ENCODE data around the gene MCM5.
A peak's percentile ranks its signal among the peaks of the same experiment; 100 is the strongest.
"Not testable (repeated sequence)": the region's sequence is repeated elsewhere in the genome, so short reads cannot be mapped to it uniquely, and the experiment has no call there.

Gene MCM5

GRCh38 chr22:35394810-35395563, 5.0 kb upstream of the MCM5 start:
- TF ChIP-seq CTCF (IDR thresholded peaks at IDR 0.05; ENCODE audit: borderline replicate concordance, insufficient read depth, low read depth, low read length) = no peak
- no peak overlapping the region for H3K4me3 ChIP-seq (ENCODE audit: low read depth, low read length)

- not testable (repeated sequence) for H3K4me3 ChIP-seq (ENCODE audit: low read depth, low read length)
These were observed 3.3 kb upstream of the MCM5 start for GRCh38 chr22:35396622-35397021.

GRCh38 chr22:35397095-35397904, 2.6 kb upstream of the MCM5 start:
- H3K4me3 ChIP-seq (ENCODE audit: low read depth, low read length) = no peak overlapping the region

GRCh38 chr22:35398591-35398973, 1.4 kb upstream of the MCM5 start:
- no peak overlapping the region for H3K4me3 ChIP-seq (ENCODE audit: low read depth, low read length)
- no peak for TF ChIP-seq CTCF (IDR thresholded peaks at IDR 0.05; ENCODE audit: borderline replicate concordance, insufficient read depth, low read depth, low read length)

More at GRCh38 chr22:35397095-35397904, 2.6 kb upstream of the MCM5 start:
- TF ChIP-seq CTCF (IDR thresholded peaks at IDR 0.05; ENCODE audit: borderline replicate concordance, insufficient read depth, low read depth, low read length) = no peak

GRCh38 chr22:35399114-35399677, 744 bp upstream of the MCM5 start:
- H3K4me3 ChIP-seq (ENCODE audit: low read depth, low read length) = peak overlapping the region; percentile 70
- TF ChIP-seq CTCF (IDR thresholded peaks at IDR 0.05; ENCODE audit: borderline replicate concordance, insufficient read depth, low read depth, low read length) = no peak

- no peak for TF ChIP-seq CTCF (IDR thresholded peaks at IDR 0.05; ENCODE audit: borderline replicate concordance, insufficient read depth, low read depth, low read length)
- H3K4me3 ChIP-seq (ENCODE audit: low read depth, low read length) = peak overlapping the region; percentile 98
These were observed 506 bp downstream of the MCM5 start for GRCh38 chr22:35400501-35400790.

GRCh38 chr22:35401863-35402262, 1.9 kb downstream of the MCM5 start:
- no peak overlapping the region for H3K4me3 ChIP-seq (ENCODE audit: low read depth, low read length)
- no peak for TF ChIP-seq CTCF (IDR thresholded peaks at IDR 0.05; ENCODE audit: borderline replicate concordance, insufficient read depth, low read depth, low read length)

Measured in GM12875 (cell line).